NOMO-1 treated with DMSO at 0.1 percent for 48 hours (cell line): Measurements from ENCODE around the gene EVL.

Source experiments
- DNase-seq: peaks from one replicate; lab custom pipeline; 2025; ENCODE audit not compliant: unreplicated experiment; lab: John Stamatoyannopoulos, UW

Gene EVL

GRCh38 chr14:100064335-100065092, 708 bp upstream of the EVL start:
- peak; percentile 61 for DNase-seq

GRCh38 chr14:100065942-100066574, 836 bp downstream of the EVL start:
- DNase-seq, result peak; percentile 90

GRCh38 chr14:100066962-100067361, 1.7 kb downstream of the EVL start:
- DNase-seq, result no peak

GRCh38 chr14:100067481-100067880, 2.3 kb downstream of the EVL start:
- DNase-seq, result no peak

GRCh38 chr14:100067971-100068959, 3.0 kb downstream of the EVL start:
- DNase-seq, result peak; percentile 69

GRCh38 chr14:100069161-100069800, 4.1 kb downstream of the EVL start:
- DNase-seq, result no peak

- no peak for DNase-seq
Measured at GRCh38 chr14:100070310-100070709, 5.1 kb downstream of the EVL start.

- no peak for DNase-seq
Measured at GRCh38 chr14:100071545-100071944, 6.3 kb downstream of the EVL start.

- peak; percentile 60 for DNase-seq
Measured at GRCh38 chr14:100072783-100073346, 7.6 kb downstream of the EVL start.

- DNase-seq, result no peak
Measured at GRCh38 chr14:100073576-100074430, 8.6 kb downstream of the EVL start.

- no peak for DNase-seq
Measured at GRCh38 chr14:100074431-100075100, 9.3 kb downstream of the EVL start.

GRCh38 chr14:100075681-100076080, 10.5 kb downstream of the EVL start:
- no peak for DNase-seq

GRCh38 chr14:100076133-100076532, 10.9 kb downstream of the EVL start:
- DNase-seq, result peak; percentile 91

- peak; percentile 48 for DNase-seq
Measured at GRCh38 chr14:100076606-100077005, 11.4 kb downstream of the EVL start.

- DNase-seq, result no peak
Measured at GRCh38 chr14:100077441-100077840, 12.2 kb downstream of the EVL start.

GRCh38 chr14:100078216-100078803, 13.1 kb downstream of the EVL start:
- no peak for DNase-seq

- no peak for DNase-seq
Measured at GRCh38 chr14:100078997-100079725, 13.9 kb downstream of the EVL start.

GRCh38 chr14:100079726-100080005, 14.4 kb downstream of the EVL start:
- no peak for DNase-seq
